ENCODE measurements around the gene ZRANB1. TPM values are rescaled to one million over a fixed set of nuclear protein-coding genes. Genes with fewer than 3 reads are reported as not detected.

Gene ZRANB1
- total RNA-seq, 1 donor from 2014 or later = 28.9 TPM

DNA sequence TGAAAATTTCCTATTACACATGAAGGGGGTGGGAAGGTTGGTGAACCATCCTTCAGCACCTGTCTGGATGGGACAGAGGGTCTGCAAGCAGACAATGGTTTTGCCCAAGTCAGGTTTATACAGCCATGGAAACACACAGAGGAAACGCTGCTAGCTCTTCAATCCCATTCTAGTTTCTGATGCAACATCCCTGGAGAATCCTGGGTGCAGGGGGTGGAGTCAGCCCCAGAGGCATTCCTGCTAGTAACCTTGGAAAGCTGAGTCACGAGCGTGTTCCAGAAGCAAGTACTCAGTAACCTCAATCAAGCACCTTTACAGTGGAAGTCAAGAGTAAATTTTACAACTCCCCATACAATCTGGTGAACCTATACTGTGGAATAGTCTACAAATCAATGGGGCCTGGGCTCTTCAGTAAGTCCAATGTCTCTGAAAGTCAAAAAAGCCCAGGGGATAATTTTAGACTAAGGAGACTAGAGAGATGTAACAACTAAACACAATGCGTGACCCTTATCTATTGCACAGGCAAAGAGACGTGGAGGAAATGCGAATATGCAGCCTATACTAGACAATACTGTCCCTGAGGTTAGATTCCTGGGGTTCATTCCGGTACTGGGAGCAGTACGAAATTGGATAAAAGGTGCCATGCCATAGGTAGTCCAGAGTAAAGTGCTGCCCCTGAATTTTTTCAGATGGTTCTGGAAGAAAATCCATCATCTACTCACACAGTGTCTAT, 95.4 kb downstream of the ZRANB1 start:
- TF ChIP-seq CTCF (IDR thresholded peaks at IDR 0.05; ENCODE audit: partially characterized antibody, unreplicated experiment) = no peak
- H3K36me3 Mint-ChIP-seq (ENCODE audit: unreplicated experiment) = peaks cover 1% of the 10 kb centered on the region
- H3K27ac Mint-ChIP-seq (ENCODE audit: unreplicated experiment) = no peak overlapping the region
- H3K9me3 Mint-ChIP-seq (ENCODE audit: unreplicated experiment) = peaks cover 9% of the 10 kb centered on the region
- no peak for DNase-seq
- H3K4me3 Mint-ChIP-seq (ENCODE audit: unreplicated experiment) = no peak overlapping the region
- H3K27me3 Mint-ChIP-seq (ENCODE audit: unreplicated experiment) = peaks cover 8% of the 10 kb centered on the region
- H3K4me1 Mint-ChIP-seq (ENCODE audit: low read depth, unreplicated experiment) = peaks cover 47% of the 10 kb centered on the region

Small RNAs within 50 kb of the gene (microRNA-seq; reads per million reads assigned to microRNA genes)
- gene MIR4296 (ENCODE audit: unreplicated experiment) = not detected

Other genes with a start within 250 kb of the ZRANB1 start
- gene FAM53B, start 197.7 kb upstream of the ZRANB1 start, total RNA-seq (ENCODE audit: unreplicated experiment) = 30.5 TPM
- 18.4 TPM for gene EEF1AKMT2, start 150.2 kb upstream of the ZRANB1 start, total RNA-seq (ENCODE audit: unreplicated experiment)
- gene ABRAXAS2, start 140.3 kb upstream of the ZRANB1 start, total RNA-seq (ENCODE audit: unreplicated experiment) = 14.2 TPM
- gene CTBP2, start 218.4 kb downstream of the ZRANB1 start, total RNA-seq (ENCODE audit: unreplicated experiment) = 174 TPM